A549 (cell line): ENCODE data around the gene AAK1. TPM values are rescaled to one million over a fixed set of nuclear protein-coding genes. Genes with fewer than 3 reads are reported as not detected.

Experiments
- ATAC-seq, 2 experiments: fragments of 200-7000 bp in 1 of 2; fragments of >200 bp in 1 of 2; cut with Nextera tagmentation in 1 of 2; cut with Tn5 transposase in 1 of 2; 3 replicates each; pipeline versions ENCODE4 v1.8.0 to v1.9.1; 2018 to 2020; ENCODE audit warnings: mild to moderate bottlenecking in 1 of 2, moderate library complexity in 1 of 2
- CTCF ChIA-PET: fragments of 300-600 bp; sonication (Branson Sonifier 250); formaldehyde crosslinking; extraction: SDS; loops from one replicate; lab custom pipeline; 2021; ENCODE audit warnings: antibody characterized with exemption, inconsistent platforms; lab: Yijun Ruan, JAX
- POLR2A ChIA-PET: fragments of 350-600 bp; formaldehyde crosslinking; extraction: SDS; loops from one replicate; lab custom pipeline; 2021; ENCODE audit warnings: antibody characterized with exemption, inconsistent platforms; lab: Yijun Ruan, JAX
- DNase-seq, 2 experiments: peaks; one replicate each; pipeline versions ENCODE4 v3.0.0 to v3.0.0-alpha.2; 2011 to 2016; ENCODE audit warnings: low read depth in 1 of 2, low spot score in 1 of 2
- FAIRE-seq: peaks from 2 replicates; lab custom pipeline; 2011; peaks lifted over from hg19 to GRCh38; lab: Jason Lieb, UNC
- H3K27ac ChIP-seq, 2 experiments: fragments of >200 bp; sonication (Bioruptor Twin); formaldehyde crosslinking; 3 replicates each; pipeline ENCODE4 v1.5.1; 2016 to 2017
- H3K4me1 ChIP-seq: fragments of >200 bp; sonication (Bioruptor Twin); formaldehyde crosslinking; 3 replicates; pipeline ENCODE4 v1.6.1; 2016
- H3K4me2 ChIP-seq: fragments of >200 bp; sonication (Bioruptor Twin); formaldehyde crosslinking; 3 replicates; pipeline ENCODE4 v1.6.1; 2016
- H3K4me3 ChIP-seq: fragments of >200 bp; sonication (Bioruptor Twin); formaldehyde crosslinking; 3 replicates; pipeline ENCODE4 v1.5.1; 2016
- H3K9me3 ChIP-seq: fragments of >200 bp; sonication (Bioruptor Twin); formaldehyde crosslinking; 3 replicates; pipeline ENCODE4 v1.6.1; 2016
- BCL3 ChIP-seq: fragments of >200 bp; sonication (Bioruptor Twin); formaldehyde crosslinking; IDR thresholded peaks from 3 replicates; pipeline ENCODE4 v1.6.1; 2016
- CEBPB ChIP-seq, 2 experiments: fragments of >200 bp in 1 of 2; sonication (Bioruptor Twin) in 1 of 2; formaldehyde crosslinking in 1 of 2; IDR thresholded peaks; 2 replicates each; pipeline ENCODE4 v1.6.1; 2012 to 2016
- CHD4 ChIP-seq: fragments of 200-600 bp; sonication (generic); IDR thresholded peaks from 2 replicates; pipeline ENCODE4 v1.6.1; 2016; ENCODE audit warnings: antibody characterized with exemption, mild to moderate bottlenecking, borderline replicate concordance
- CTCF ChIP-seq: fragments of >200 bp; sonication (Bioruptor Twin); formaldehyde crosslinking; IDR thresholded peaks from 3 replicates; pipeline ENCODE4 v1.5.1; 2016
- EHF ChIP-seq: fragments of 250-450 bp; sonication (Bioruptor Pico); IDR thresholded peaks from 2 replicates; pipeline ENCODE4 v1.5.0; 2020; ENCODE audit warnings: mild to moderate bottlenecking
- EHMT2 ChIP-seq: fragments of 200-600 bp; sonication (generic); IDR thresholded peaks from 2 replicates; pipeline ENCODE4 v1.6.1; 2016; ENCODE audit warnings: antibody characterized with exemption, low read depth, mild to moderate bottlenecking, moderate library complexity
- FOSB ChIP-seq: fragments of 250-450 bp; sonication (Bioruptor Pico); IDR thresholded peaks from 2 replicates; pipeline ENCODE4 v1.5.0; 2020; ENCODE audit warnings: mild to moderate bottlenecking, moderate library complexity
- FOXS1 ChIP-seq: fragments of 250-450 bp; sonication (Bioruptor Pico); IDR thresholded peaks from 2 replicates; pipeline ENCODE4 v1.5.0; 2020; ENCODE audit warnings: mild to moderate bottlenecking, moderate library complexity
- HDAC2 ChIP-seq: fragments of 200-600 bp; sonication (generic); IDR thresholded peaks from 2 replicates; pipeline ENCODE4 v1.6.1; 2016
- HES2 ChIP-seq: fragments of >200 bp; sonication (Bioruptor Twin); formaldehyde crosslinking; IDR thresholded peaks from 2 replicates; pipeline ENCODE4 v1.6.1; 2016
- HOXB5 ChIP-seq: fragments of 250-450 bp; sonication (Bioruptor Pico); IDR thresholded peaks from 2 replicates; pipeline ENCODE4 v1.5.0; 2020; ENCODE audit warnings: mild to moderate bottlenecking, moderate library complexity
- JUN ChIP-seq, 2 experiments: fragments of >200 bp; sonication (Bioruptor Twin); formaldehyde crosslinking; IDR thresholded peaks; 2 replicates in 1 of 2; 3 replicates in 1 of 2; pipeline ENCODE4 v1.6.1; 2016 to 2017
- JUNB ChIP-seq: fragments of >200 bp; sonication (Bioruptor Twin); formaldehyde crosslinking; IDR thresholded peaks from 2 replicates; pipeline ENCODE4 v1.6.1; 2016
- KDM5A ChIP-seq: fragments of 200-600 bp; sonication (generic); IDR thresholded peaks from 2 replicates; pipeline ENCODE4 v1.6.1; 2016; ENCODE audit warnings: antibody characterized with exemption, mild to moderate bottlenecking
- NPAS2 ChIP-seq: fragments of 250-450 bp; sonication (Bioruptor Pico); IDR thresholded peaks from 2 replicates; pipeline ENCODE4 v1.8.0; 2022; ENCODE audit warnings: mild to moderate bottlenecking, moderate library complexity, borderline replicate concordance
- POLR2A ChIP-seq: IDR thresholded peaks from 2 replicates; pipeline ENCODE4 v1.6.1; 2012; ENCODE audit warnings: mild to moderate bottlenecking, low read length
- RCOR1 ChIP-seq: fragments of 150-350 bp; IDR thresholded peaks from 2 replicates; pipeline ENCODE4 v1.6.1; 2014; ENCODE audit warnings: antibody characterized with exemption, low read length, low read depth
- REST ChIP-seq: fragments of 200-600 bp; sonication (generic); IDR thresholded peaks from 2 replicates; pipeline ENCODE4 v1.6.1; 2016; ENCODE audit warnings: antibody characterized with exemption, mild to moderate bottlenecking, moderate library complexity
- SMC3 ChIP-seq: fragments of >200 bp; sonication (Bioruptor Twin); formaldehyde crosslinking; IDR thresholded peaks from 3 replicates; pipeline ENCODE4 v1.6.1; 2018; ENCODE audit warnings: inconsistent platforms
- USF2 ChIP-seq: fragments of 450-650 bp; IDR thresholded peaks from 2 replicates; pipeline ENCODE4 v1.6.1; 2014; ENCODE audit warnings: antibody characterized with exemption
- ZFP36 ChIP-seq: fragments of 450-650 bp; IDR thresholded peaks from 2 replicates; pipeline ENCODE4 v1.6.1; 2014; ENCODE audit warnings: borderline replicate concordance; ENCODE audit not compliant: partially characterized antibody
- WGBS: methylation state at CpG from one replicate; pipeline ENCODE4 v1.1.6; 2017; ENCODE audit errors: missing lambda C conversion rate; 5-methylcytosine and 5-hydroxymethylcytosine counted together
- polyA plus RNA-seq, 4 experiments: library from polyadenylated mRNA; depleted of rRNA in 3 of 4; stranded (reverse); fragments of >200 nt; fragmentation: RNase III in 1 of 4; extraction: RNeasy Plus Mini Kit Qiagen cat#74134 plus additional on column Dnase treatment in 1 of 4; gene quantifications; 2 replicates in 3 of 4; 3 replicates in 1 of 4; pipeline ENCODE4 v1.2.3, GENCODE V29; 2011 to 2017
- TF ChIP-seq, protein P1 (sequence below): fragments of 150-350 bp; IDR thresholded peaks from 2 replicates; pipeline ENCODE4 v1.6.1; 2014; ENCODE audit warnings: low read depth, mild to moderate bottlenecking, low read length

Gene AAK1
- polyA plus RNA-seq, 2 of the 4 experiments (the other 2 are of a cell fraction) = 15.9 to 25.7 TPM

DNA sequence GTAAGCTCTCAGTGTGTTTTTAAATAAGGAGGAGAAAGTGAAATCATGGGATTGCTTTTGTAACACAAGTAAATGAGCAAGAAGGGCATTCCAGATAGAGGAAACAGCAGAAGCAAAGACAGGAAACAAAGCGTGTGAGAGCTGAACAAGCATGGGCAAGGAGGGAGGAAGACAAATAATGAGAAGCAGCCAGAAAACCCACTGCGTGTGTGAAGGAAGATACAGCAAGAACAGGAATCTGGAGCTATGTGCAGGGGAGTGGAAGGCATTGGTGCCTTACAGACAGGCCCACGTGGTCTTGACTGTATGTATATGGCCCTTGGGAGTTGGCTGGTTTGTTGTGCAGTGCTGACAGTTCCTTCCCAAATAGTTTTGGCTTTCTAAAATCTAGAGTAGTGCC lies 88.6 kb downstream of the AAK1 start:
- H3K4me1 ChIP-seq = peaks cover 7% of the 10 kb centered on the region
- no peak overlapping the region for H3K27ac ChIP-seq
- no peak for ATAC-seq
- no peak overlapping the region for H3K4me3 ChIP-seq
- H3K9me3 ChIP-seq = no peaks in the 10 kb centered on the region
- no peak overlapping the region for H3K4me2 ChIP-seq
- TF ChIP-seq, protein P1, sequence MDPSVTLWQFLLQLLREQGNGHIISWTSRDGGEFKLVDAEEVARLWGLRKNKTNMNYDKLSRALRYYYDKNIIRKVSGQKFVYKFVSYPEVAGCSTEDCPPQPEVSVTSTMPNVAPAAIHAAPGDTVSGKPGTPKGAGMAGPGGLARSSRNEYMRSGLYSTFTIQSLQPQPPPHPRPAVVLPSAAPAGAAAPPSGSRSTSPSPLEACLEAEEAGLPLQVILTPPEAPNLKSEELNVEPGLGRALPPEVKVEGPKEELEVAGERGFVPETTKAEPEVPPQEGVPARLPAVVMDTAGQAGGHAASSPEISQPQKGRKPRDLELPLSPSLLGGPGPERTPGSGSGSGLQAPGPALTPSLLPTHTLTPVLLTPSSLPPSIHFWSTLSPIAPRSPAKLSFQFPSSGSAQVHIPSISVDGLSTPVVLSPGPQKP = no peak
- no peak for TF ChIP-seq BCL3
- no peak for TF ChIP-seq CHD4
- TF ChIP-seq REST = no peak
- TF ChIP-seq HES2 = no peak
- no peak for TF ChIP-seq FOSB (CRISPR knock-in tag)
- TF ChIP-seq CTCF = no peak
- TF ChIP-seq HDAC2 = no peak
- TF ChIP-seq HOXB5 = no peak
- TF ChIP-seq EHF (CRISPR knock-in tag) = no peak
- TF ChIP-seq POLR2A = no peak
- TF ChIP-seq SMC3 = no peak
- TF ChIP-seq RCOR1 = no peak
- no peak for TF ChIP-seq JUNB
- TF ChIP-seq JUN (IDR thresholded peaks at IDR 0.05) = no peak
- no peak for TF ChIP-seq EHMT2
- TF ChIP-seq NPAS2 = no peak
- no peak for TF ChIP-seq FOXS1 (CRISPR knock-in tag)
- no peak for TF ChIP-seq CEBPB (IDR thresholded peaks at IDR 0.05)
- TF ChIP-seq KDM5A = no peak
- FAIRE-seq = no peak
- POLR2A ChIA-PET = no interaction called here
- WGBS = 86% methylated on average over 3 of the region's 3 CpGs
- no peak for DNase-seq
- CTCF ChIA-PET = interaction anchor here (0.9 to 2.6 kb wide), 5 partner anchors 12 to 262 kb away, joined by 3 to 15 read pairs (median 3); no protein-coding TSS in a partner anchor

GRCh38 chr2:69554568-69554967 lies 89.0 kb downstream of the AAK1 start:
- Histone ChIP-seq H3K4me3 (no peak overlapping the region), H3K4me1 (peaks cover 8% of the 10 kb centered on the region; the same call in 2 of the 3 replicates), H3K27ac (no peak overlapping the region), H3K9me3 (no peaks in the 10 kb centered on the region), H3K4me2 (no peak overlapping the region)
- no peak for DNase-seq
- CTCF ChIA-PET = interaction anchor here (0.9 to 2.6 kb wide), 5 partner anchors 12 to 263 kb away, joined by 3 to 15 read pairs (median 3); no protein-coding TSS in a partner anchor
- POLR2A ChIA-PET = no interaction called here
- WGBS = 89% methylated on average over 4 of the region's 4 CpGs
- no peak for FAIRE-seq
- no peak for TF ChIP-seq USF2
- TF ChIP-seq HES2 = no peak
- TF ChIP-seq FOSB (CRISPR knock-in tag) = no peak
- no peak for TF ChIP-seq ZFP36
- no peak for ATAC-seq
